Esophagus muscularis mucosa (tissue), 4 donors: ENCODE data around the gene SPHK1.

Experiments used
- EP300 ChIP-seq: sonication (generic); formaldehyde crosslinking; IDR thresholded peaks from one replicate; pipeline ENCODE4 v1.6.1; 2017; ENCODE audit warnings: antibody characterized with exemption
- POLR2A ChIP-seq: fragments of 450-650 bp; IDR thresholded peaks from one replicate; pipeline ENCODE4 v1.6.1; 2017; ENCODE audit warnings: antibody characterized with exemption, moderate library complexity, mild to moderate bottlenecking, low read depth
- POLR2AphosphoS5 ChIP-seq, 2 donors: sonication (generic); formaldehyde crosslinking; IDR thresholded peaks; one replicate each; pipeline ENCODE4 v1.6.1; 2017; ENCODE audit warnings: antibody characterized with exemption in 2 of 2
- TF ChIP-seq, protein P1 (sequence below), 3 experiments: fragments of 200-600 bp in 2 of 3; fragments of 450-650 bp in 1 of 3; sonication (generic) in 2 of 3; IDR thresholded peaks; one replicate each; pipeline ENCODE4 v1.5.1; 2017 to 2019; ENCODE audit warnings: antibody characterized with exemption in 3 of 3, mild to moderate bottlenecking in 2 of 3, moderate library complexity in 1 of 3

DNA sequence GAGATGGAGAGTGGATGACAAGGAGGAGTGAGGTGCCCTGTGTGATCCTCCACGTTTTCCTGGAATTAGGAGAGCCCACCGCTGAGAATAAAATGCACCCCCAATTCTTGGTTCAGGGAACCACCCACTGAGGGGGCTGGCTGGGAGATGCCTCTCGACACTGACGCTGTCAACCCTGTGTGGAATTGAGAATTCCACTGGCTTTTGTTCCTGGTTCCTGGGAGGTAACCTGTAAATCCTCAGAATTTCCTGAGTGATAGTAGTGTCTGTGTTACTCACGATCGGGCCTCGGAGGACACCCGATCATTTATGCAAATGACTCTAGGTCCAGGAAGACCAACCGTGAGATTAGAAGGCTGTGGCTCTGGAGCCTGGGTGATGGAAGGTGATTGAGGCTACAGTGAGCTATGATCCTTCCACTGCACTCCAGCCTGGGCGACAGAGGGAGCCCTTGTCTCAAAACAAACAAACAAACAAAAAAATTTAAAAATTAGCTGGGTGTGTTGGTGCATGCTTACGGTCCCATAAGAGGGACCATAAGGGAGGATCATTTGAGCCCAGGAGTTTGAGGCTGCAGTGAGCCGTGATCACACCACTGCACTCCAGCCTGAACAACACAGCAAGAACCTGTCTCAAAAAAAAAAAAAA, 19.0 kb upstream of the SPHK1 start:
- TF ChIP-seq, protein P1, sequence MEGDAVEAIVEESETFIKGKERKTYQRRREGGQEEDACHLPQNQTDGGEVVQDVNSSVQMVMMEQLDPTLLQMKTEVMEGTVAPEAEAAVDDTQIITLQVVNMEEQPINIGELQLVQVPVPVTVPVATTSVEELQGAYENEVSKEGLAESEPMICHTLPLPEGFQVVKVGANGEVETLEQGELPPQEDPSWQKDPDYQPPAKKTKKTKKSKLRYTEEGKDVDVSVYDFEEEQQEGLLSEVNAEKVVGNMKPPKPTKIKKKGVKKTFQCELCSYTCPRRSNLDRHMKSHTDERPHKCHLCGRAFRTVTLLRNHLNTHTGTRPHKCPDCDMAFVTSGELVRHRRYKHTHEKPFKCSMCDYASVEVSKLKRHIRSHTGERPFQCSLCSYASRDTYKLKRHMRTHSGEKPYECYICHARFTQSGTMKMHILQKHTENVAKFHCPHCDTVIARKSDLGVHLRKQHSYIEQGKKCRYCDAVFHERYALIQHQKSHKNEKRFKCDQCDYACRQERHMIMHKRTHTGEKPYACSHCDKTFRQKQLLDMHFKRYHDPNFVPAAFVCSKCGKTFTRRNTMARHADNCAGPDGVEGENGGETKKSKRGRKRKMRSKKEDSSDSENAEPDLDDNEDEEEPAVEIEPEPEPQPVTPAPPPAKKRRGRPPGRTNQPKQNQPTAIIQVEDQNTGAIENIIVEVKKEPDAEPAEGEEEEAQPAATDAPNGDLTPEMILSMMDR (IDR thresholded peaks at IDR 0.05), result peak in 1 of 3 experiments; percentile 13
- TF ChIP-seq POLR2A (no peak), POLR2AphosphoS5 (IDR thresholded peaks at IDR 0.05) (no peak), EP300 (no peak)
